Activated CD8-positive, alpha-beta T cell treated with anti-CD3 and anti-CD28 coated beads, Interleukin-2, amount 10 ng/mL, durations not matched to agents 7 days and 5 days (primary cell): ENCODE data around the gene ELAVL2. TPM values are rescaled to one million over a fixed set of nuclear protein-coding genes. Genes with fewer than 3 reads are reported as not detected.

Source experiments
- ATAC-seq: fragments of 150-1000 bp; cut with Tn5 transposase; one replicate; pipeline ENCODE4 v1.10.0; 2021; ENCODE audit warnings: moderate library complexity
- CTCF ChIA-PET: fragments of 350-600 bp; sonication (Branson Sonifier 250); formaldehyde crosslinking; loops from one replicate; lab custom pipeline; 2021; ENCODE audit warnings: antibody characterized with exemption; lab: Charles Lee
- POLR2A ChIA-PET: fragments of 350-600 bp; sonication (Branson Sonifier 250); formaldehyde crosslinking; loops from one replicate; lab custom pipeline; 2021; ENCODE audit warnings: antibody characterized with exemption; lab: Charles Lee
- DNase-seq: peaks from one replicate; pipeline ENCODE4 v3.0.0-alpha.2; 2020
- H3K27ac Mint-ChIP-seq: one replicate; pipeline ENCODE4 v1.8.0; 2021; ENCODE audit warnings: mild to moderate bottlenecking, mixed read lengths
- H3K27me3 Mint-ChIP-seq: one replicate; pipeline ENCODE4 v1.8.0; 2021; ENCODE audit warnings: low read depth, mixed read lengths
- H3K36me3 Mint-ChIP-seq: one replicate; pipeline ENCODE4 v1.8.0; 2021; ENCODE audit warnings: low read depth, mixed read lengths
- H3K4me1 Mint-ChIP-seq: one replicate; pipeline ENCODE4 v1.8.0; 2021; ENCODE audit warnings: low read depth, mixed read lengths
- H3K4me3 Mint-ChIP-seq: one replicate; pipeline ENCODE4 v1.8.0; 2021; ENCODE audit warnings: mild to moderate bottlenecking, mixed read lengths
- H3K9me3 Mint-ChIP-seq: one replicate; pipeline ENCODE4 v1.8.0; 2022; ENCODE audit warnings: mixed read lengths; ENCODE audit not compliant: insufficient read depth
- total RNA-seq, 2 experiments: library from RNA; stranded (reverse); gene quantifications; one replicate each; pipeline ENCODE4 v1.2.3, GENCODE V29; 2021

The ELAVL2 gene
- total RNA-seq, 2 experiments from 2014 or later, result not detected

DNA sequence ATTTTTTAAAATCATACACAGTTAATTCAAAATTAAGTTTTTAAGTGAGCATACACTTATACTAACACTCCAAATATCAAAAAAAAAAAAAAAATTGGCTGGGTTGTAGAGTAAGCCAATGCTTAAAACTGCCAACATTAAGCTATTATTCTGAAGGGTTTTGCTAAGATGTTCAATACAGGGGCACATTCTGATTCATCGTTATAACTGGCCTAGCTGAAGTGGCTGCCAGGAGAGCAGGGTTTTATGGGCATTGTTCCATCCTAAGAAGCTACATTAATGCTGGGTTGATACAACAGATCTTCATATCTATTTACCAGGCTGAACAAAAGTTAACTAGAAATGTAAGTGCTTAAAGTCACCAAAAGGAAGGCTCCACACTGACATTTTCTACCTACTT lies 13.4 kb downstream of the ELAVL2 start:
- H3K27ac Mint-ChIP-seq, result no peak overlapping the region
- ChIA-PET POLR2A (no interaction called here), CTCF (no interaction called here)
- H3K27me3 Mint-ChIP-seq, result no peaks in the 10 kb centered on the region
- H3K4me1 Mint-ChIP-seq, result no peaks in the 10 kb centered on the region
- no peak for DNase-seq
- H3K9me3 Mint-ChIP-seq, result peaks cover 4% of the 10 kb centered on the region
- H3K36me3 Mint-ChIP-seq, result no peaks in the 10 kb centered on the region
- no peak for ATAC-seq
- no peak overlapping the region for H3K4me3 Mint-ChIP-seq

DNA sequence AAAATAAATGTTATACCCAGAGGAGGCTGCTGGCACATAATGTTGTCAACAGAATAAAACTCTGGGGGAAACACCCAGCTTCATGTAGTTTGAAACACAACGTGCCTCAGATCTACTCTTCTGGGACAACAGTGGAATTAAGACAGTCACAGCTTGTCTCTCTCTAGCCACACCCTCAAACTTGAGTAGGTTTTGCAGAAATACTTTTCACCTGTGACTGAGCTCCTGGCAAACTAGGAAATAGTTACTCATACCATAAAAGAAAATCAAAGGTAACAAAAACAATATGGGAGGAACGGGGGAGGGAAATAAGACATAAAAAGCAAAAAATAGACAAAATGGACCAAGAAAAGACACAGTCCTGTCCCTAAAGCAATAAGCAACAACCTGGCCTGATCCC lies 14.4 kb downstream of the ELAVL2 start:
- H3K36me3 Mint-ChIP-seq, result no peaks in the 10 kb centered on the region
- ATAC-seq (no peak), DNase-seq (no peak)
- H3K4me3 Mint-ChIP-seq, result no peak overlapping the region
- H3K4me1 Mint-ChIP-seq, result no peaks in the 10 kb centered on the region
- H3K9me3 Mint-ChIP-seq, result peaks cover 4% of the 10 kb centered on the region
- ChIA-PET CTCF (no interaction called here), POLR2A (no interaction called here)
- no peak overlapping the region for H3K27ac Mint-ChIP-seq
- no peaks in the 10 kb centered on the region for H3K27me3 Mint-ChIP-seq

DNA sequence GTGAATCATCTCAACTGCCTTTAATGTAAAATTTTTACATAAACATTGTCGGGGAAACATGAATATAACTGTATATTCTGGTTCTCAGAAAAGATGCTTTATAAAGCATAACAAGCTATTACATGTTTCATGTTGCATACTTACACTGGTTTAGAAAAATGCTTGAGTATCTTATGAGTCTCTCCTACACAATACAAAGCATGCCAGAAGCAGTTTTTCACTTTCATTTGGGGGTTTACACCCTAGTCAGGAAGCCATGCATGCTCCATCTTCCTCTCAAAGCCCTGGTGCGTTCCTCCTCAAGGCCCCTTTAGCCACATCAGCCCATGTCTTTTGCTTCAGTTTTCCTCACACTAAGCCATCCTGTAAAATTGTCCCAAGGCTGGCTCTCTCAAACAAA lies 22.8 kb downstream of the ELAVL2 start:
- ATAC-seq, result no peak
- no peak overlapping the region for H3K4me3 Mint-ChIP-seq
- POLR2A ChIA-PET, result no interaction called here

DNA sequence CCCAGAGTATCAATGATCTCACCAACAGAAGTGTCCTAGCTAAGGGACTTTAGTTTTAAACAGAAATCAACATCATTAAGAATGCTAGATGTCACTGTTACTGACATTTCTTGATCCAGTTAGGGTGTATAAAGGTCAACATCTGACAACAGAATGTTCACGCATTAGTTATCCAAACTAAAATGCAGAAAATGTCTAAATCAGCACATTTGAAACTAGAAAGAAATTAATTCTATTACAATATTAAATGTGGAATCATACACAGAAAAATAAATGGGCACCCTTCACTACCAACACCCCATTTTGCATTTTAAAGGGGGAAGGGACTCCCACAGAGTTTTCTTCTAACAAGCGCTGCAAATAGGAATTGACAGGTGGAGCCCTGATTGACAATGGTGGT lies 24.5 kb downstream of the ELAVL2 start:
- POLR2A ChIA-PET, result no interaction called here
- Mint-ChIP-seq H3K9me3 (no peaks in the 10 kb centered on the region), H3K36me3 (no peaks in the 10 kb centered on the region), H3K27ac (no peak overlapping the region), H3K4me3 (no peak overlapping the region), H3K4me1 (no peaks in the 10 kb centered on the region), H3K27me3 (no peaks in the 10 kb centered on the region)
- ATAC-seq, result no peak
- DNase-seq, result no peak
- CTCF ChIA-PET, result no interaction called here

More for the DNA sequence above, 22.8 kb downstream of the ELAVL2 start:
- CTCF ChIA-PET, result no interaction called here
- no peaks in the 10 kb centered on the region for H3K36me3 Mint-ChIP-seq
- H3K27ac Mint-ChIP-seq, result no peak overlapping the region
- no peaks in the 10 kb centered on the region for H3K27me3 Mint-ChIP-seq
- DNase-seq, result no peak
- no peaks in the 10 kb centered on the region for H3K4me1 Mint-ChIP-seq
- no peaks in the 10 kb centered on the region for H3K9me3 Mint-ChIP-seq

DNA sequence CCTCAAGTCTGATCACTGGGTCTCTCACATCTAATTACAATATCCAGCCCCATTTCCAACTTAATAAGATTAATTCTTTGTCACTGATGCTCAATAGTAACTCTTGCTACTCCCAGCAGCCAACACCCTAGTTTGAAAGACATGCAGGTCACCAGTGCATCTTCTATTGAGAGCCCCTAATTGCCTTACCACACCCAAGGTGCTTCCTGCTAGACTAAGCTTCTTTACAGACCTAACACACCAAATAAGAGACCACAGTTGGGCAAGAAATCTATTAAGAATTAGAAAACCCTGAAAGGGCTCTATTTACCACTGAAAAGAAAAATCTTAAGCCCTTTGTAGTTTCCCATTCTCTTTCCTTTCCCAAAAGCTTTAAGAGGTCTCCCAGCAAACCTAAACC lies 26.5 kb downstream of the ELAVL2 start:
- Mint-ChIP-seq H3K27me3 (no peaks in the 10 kb centered on the region), H3K9me3 (peaks cover 7% of the 10 kb centered on the region), H3K36me3 (no peaks in the 10 kb centered on the region), H3K4me3 (no peak overlapping the region), H3K27ac (no peak overlapping the region), H3K4me1 (no peaks in the 10 kb centered on the region)
- CTCF ChIA-PET, result no interaction called here
- ATAC-seq, result no peak
- POLR2A ChIA-PET, result no interaction called here
- no peak for DNase-seq

DNA sequence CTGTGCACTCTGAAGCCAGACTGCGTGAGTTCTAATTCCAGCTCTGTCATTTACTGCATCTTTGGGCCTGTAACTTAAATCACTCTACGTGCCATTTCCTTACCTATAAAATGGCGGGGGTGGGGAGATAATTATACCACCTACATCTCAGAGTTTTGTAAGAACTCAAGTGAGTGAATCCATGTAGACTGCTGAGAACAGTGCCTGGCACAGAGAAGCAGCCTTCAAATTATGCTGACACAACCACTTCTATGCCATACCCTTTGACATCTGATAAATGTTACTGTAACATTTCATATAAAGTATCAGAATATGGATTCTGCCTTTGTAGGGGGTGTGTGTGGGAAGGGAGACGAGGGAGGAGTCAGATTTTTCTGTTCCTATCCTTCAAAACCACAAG lies 27.7 kb downstream of the ELAVL2 start:
- ChIA-PET POLR2A (no interaction called here), CTCF (no interaction called here)
- Mint-ChIP-seq H3K36me3 (no peaks in the 10 kb centered on the region), H3K4me3 (no peak overlapping the region), H3K27ac (no peak overlapping the region), H3K4me1 (no peaks in the 10 kb centered on the region), H3K9me3 (peaks cover 7% of the 10 kb centered on the region), H3K27me3 (no peaks in the 10 kb centered on the region)
- no peak for ATAC-seq
- DNase-seq, result no peak

DNA sequence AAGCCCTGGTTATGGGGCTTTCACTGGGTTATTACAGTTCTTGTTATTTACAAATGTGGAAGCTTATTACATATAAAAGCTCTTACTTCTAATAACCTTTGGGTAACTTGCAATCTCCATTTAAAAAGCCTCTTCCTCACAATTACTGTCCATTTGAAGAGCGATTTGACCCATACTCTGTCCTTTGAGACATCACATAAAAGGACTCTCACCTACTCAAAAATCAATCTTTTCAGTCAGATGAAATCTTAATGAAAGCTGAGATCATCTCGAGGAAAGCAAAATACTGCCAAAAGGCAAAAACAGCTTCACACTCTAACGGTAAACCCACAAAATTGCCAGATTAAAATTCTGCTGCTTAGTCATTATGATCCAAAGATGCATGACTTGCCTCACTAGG lies 29.8 kb downstream of the ELAVL2 start:
- Mint-ChIP-seq H3K27me3 (no peaks in the 10 kb centered on the region), H3K9me3 (peaks cover 7% of the 10 kb centered on the region), H3K36me3 (no peaks in the 10 kb centered on the region), H3K4me1 (no peaks in the 10 kb centered on the region), H3K4me3 (no peak overlapping the region), H3K27ac (no peak overlapping the region)
- ChIA-PET POLR2A (no interaction called here), CTCF (no interaction called here)
- ATAC-seq (no peak), DNase-seq (no peak)

DNA sequence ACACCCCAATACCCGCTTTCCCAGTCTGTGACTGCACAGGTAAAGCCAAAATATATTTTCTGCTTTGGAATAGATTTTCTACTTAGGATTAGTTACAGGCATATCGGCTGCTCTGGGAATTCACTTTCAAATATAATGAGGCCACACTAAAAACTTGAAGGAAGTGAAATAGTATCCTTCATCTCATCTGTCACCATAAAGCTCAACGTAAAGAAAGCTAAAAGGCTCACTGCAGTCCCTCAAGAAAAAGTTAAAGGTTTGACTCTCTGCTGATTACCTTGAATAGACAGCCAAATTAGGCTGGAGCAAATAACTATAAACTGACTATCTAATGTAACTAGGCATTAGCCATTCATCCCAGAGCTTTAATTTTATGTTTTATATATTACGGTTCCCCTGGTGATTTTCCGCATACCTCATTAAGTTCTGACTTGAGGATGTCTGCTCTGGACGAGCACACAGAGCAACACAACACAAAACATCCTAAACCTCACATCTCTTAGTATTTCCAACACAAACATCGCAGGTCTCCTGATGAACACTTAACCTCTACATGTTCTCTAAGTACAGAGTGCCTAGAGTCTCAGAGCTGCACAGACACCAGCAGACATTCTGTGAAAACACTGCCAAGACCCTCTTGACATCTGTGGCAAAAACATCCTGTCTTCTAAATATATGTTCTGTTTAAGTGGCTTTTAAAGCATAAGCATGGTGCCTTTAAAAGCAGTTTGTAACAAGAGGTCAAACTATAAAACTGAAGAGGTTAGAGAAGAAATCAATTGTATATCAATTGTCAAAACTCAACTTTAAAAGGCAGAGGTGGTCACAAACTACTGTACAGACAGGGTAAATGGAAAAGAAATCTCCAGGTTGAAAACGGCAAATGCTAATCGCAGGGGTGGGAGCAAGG lies 35.4 kb downstream of the ELAVL2 start:
- ChIA-PET CTCF (no interaction called here), POLR2A (no interaction called here)
- no peak overlapping the region for H3K4me3 Mint-ChIP-seq
- ATAC-seq (no peak), DNase-seq (no peak)
- H3K36me3 Mint-ChIP-seq, result no peaks in the 10 kb centered on the region
- H3K9me3 Mint-ChIP-seq, result no peaks in the 10 kb centered on the region
- H3K27me3 Mint-ChIP-seq, result no peaks in the 10 kb centered on the region
- no peak overlapping the region for H3K27ac Mint-ChIP-seq
- no peaks in the 10 kb centered on the region for H3K4me1 Mint-ChIP-seq

DNA sequence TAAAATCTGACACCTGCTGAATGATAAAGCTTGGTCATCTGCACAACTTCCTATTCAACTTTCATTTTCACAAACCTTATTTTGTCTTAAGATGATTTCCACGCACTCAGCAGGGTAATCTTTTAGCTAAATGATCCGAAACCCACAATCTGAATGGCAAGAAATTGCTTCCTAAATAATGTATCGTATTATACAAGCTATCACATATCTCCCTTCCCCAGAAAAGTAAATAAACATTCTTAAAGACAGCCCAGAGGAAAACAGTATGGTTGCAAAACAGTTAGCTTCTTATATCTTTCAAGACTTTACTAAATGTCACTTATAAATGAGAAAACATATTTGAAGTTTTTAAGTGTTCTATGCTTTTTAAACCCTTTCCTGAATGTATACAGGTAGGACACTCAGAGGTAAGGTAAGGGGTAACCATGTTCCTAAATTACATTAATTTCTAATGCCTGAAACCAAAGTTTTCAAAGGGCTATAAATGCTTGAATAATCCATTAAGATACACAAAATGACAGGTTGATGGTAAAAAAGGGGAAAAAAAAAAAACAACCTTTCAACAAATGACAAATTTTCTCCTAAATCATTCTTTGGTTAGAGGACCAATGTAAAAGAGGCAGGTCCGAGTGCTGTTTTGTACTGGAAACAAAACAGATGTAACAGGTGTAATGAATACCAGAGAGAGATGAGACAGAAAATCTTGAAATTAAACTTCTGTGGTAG lies 36.3 kb downstream of the ELAVL2 start:
- Mint-ChIP-seq H3K4me1 (no peaks in the 10 kb centered on the region), H3K27ac (no peak overlapping the region), H3K27me3 (no peaks in the 10 kb centered on the region), H3K9me3 (peaks cover 3% of the 10 kb centered on the region), H3K36me3 (no peaks in the 10 kb centered on the region), H3K4me3 (no peak overlapping the region)
- ATAC-seq (no peak), DNase-seq (no peak)
- ChIA-PET POLR2A (no interaction called here), CTCF (no interaction called here)

DNA sequence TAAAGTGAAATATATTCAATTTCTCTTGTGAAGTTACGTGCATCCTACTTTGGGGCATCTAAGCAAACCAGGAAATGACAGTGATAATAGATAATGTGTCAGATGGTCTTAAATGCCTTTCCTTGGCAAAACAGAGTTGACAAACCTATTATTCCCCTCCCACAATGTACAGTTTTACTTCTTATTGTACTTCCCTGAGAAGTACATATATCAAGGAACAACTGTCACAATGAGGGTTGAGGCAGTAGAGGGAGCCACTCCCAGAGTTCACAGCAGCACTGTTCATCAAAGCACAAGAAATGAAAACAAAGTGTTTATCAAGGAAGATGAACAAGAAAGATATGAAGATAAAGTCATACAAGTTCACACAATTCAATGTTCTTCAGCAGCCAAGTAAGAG lies 41.1 kb downstream of the ELAVL2 start:
- Mint-ChIP-seq H3K4me1 (no peaks in the 10 kb centered on the region), H3K36me3 (no peaks in the 10 kb centered on the region), H3K27me3 (no peaks in the 10 kb centered on the region), H3K27ac (no peak overlapping the region), H3K4me3 (no peak overlapping the region), H3K9me3 (peaks cover 3% of the 10 kb centered on the region)
- DNase-seq, result no peak
- no peak for ATAC-seq
- CTCF ChIA-PET, result no interaction called here
- POLR2A ChIA-PET, result no interaction called here

DNA sequence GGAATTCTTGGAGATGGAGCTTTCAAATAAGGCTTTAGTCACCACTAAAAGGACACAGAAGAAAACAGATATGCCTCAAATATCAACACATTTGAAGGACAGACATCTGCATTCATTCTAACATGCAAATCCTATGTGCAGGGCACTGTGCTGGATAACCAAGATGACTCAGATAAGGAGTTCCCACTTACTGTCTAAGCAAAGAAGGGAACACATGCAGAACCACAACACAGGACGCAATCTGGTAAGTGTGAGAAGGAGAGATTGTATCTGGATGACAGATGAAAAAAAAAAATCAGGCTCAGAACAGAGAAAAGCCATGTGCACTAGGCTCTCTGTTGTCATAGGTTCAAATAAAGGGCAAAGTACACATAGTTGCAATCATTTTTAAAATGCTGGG lies 42.5 kb downstream of the ELAVL2 start:
- H3K27me3 Mint-ChIP-seq, result no peaks in the 10 kb centered on the region
- ATAC-seq (no peak), DNase-seq (no peak)
- H3K36me3 Mint-ChIP-seq, result no peaks in the 10 kb centered on the region
- peaks cover 3% of the 10 kb centered on the region for H3K9me3 Mint-ChIP-seq
- H3K4me1 Mint-ChIP-seq, result no peaks in the 10 kb centered on the region
- H3K27ac Mint-ChIP-seq, result no peak overlapping the region
- no peak overlapping the region for H3K4me3 Mint-ChIP-seq
- CTCF ChIA-PET, result no interaction called here
- POLR2A ChIA-PET, result no interaction called here

DNA sequence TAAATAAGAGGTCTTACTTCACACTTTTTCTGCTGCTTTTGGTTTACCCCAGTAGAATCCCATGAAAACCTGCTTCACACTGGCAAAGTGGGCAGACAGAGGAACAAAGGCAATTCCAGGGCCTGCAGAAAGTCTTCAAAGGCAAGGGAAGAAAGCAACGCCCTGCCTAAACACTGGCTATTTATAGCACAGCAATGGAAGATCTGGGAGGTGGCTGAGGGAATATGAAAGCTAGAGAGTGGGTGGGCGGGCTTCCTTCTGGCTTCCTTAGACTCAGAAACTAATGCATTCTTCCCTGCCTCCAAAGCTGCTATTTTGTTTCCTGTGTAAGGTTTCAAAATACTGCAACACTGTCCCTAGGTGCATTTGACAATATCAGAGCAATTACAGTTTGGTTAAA lies 46.8 kb downstream of the ELAVL2 start:
- H3K4me1 Mint-ChIP-seq, result no peaks in the 10 kb centered on the region
- DNase-seq, result no peak
- no peaks in the 10 kb centered on the region for H3K27me3 Mint-ChIP-seq
- no peak for ATAC-seq
- H3K27ac Mint-ChIP-seq, result no peak overlapping the region
- ChIA-PET CTCF (no interaction called here), POLR2A (no interaction called here)
- peaks cover 3% of the 10 kb centered on the region for H3K9me3 Mint-ChIP-seq
- no peaks in the 10 kb centered on the region for H3K36me3 Mint-ChIP-seq
- H3K4me3 Mint-ChIP-seq, result no peak overlapping the region
